ENCODE data around the gene SPAG5. TPM values are rescaled to one million over a fixed set of nuclear protein-coding genes. Genes with fewer than 3 reads are reported as not detected.
"Not testable (repeated sequence)": the region's sequence is repeated elsewhere in the genome, so short reads cannot be mapped to it uniquely, and the experiment has no call there.

The SPAG5 gene
- total RNA-seq, 1 experiment from 2014 or later = 113 TPM

- POLR2A ChIA-PET = interaction anchor here (0.5 to 1.0 kb wide), 7 partner anchors 9 to 1533 kb away, joined by 3 to 9 read pairs (median 4); partner anchors contain the start of genes SDF2, SUPT6H and TNFAIP1
Measured at GRCh38 chr17:28576758-28577465, 21.9 kb downstream of the SPAG5 start, which contains the start of gene ALDOC. TSS of gene ALDOC (minus strand) at chr17:28576895. CDS start at chr17:28575532, 1,363 bp downstream.

GRCh38 chr17:28576016-28576415, 22.8 kb downstream of the SPAG5 start:
- POLR2A ChIA-PET; H3K36me3 ChIP-seq (ENCODE audit: control insufficient read depth, insufficient read depth, low read length); H3K27ac Mint-ChIP-seq (ENCODE audit: unreplicated experiment); H3K27me3 ChIP-seq (replicated peaks; ENCODE audit: control insufficient read depth, insufficient read depth, low read length); H3K27me3 Mint-ChIP-seq (ENCODE audit: insufficient read depth, unreplicated experiment); H3K9me3 Mint-ChIP-seq (ENCODE audit: unreplicated experiment); H3K9me3 ChIP-seq; BruUV-seq (replicated peaks); H3K36me3 Mint-ChIP-seq (ENCODE audit: insufficient read depth, unreplicated experiment); CTCF ChIA-PET; DNase-seq: not testable (repeated sequence)
- Mint-ChIP-seq H3K4me1 (ENCODE audit: low read depth, unreplicated experiment) (peaks cover 20% of the 10 kb centered on the region), H3K4me3 (ENCODE audit: unreplicated experiment) (peak overlapping the region; percentile 61)
- Histone ChIP-seq H3K4me3 (ENCODE audit: low read depth, low read length) (peak overlapping the region; percentile 19), H3K4me1 (peaks cover 24% of the 10 kb centered on the region)
- intact Hi-C loops (cut with micrococcal nuclease; ENCODE audit: unreplicated experiment) = loop anchor here (2.0 to 10.0 kb wide), 3 partner anchors 23 to 241 kb away; partner anchors contain the start of genes IFT20, SPAG5, TNFAIP1 and UNC119

More at GRCh38 chr17:28576758-28577465, 21.9 kb downstream of the SPAG5 start, which contains the start of gene ALDOC:
- H3K36me3 ChIP-seq (ENCODE audit: control insufficient read depth, insufficient read depth, low read length) = peaks cover 4% of the 10 kb centered on the region
- peak within 1 kb of the TSS; percentile 34 for H3K4me3 ChIP-seq (ENCODE audit: low read depth, low read length)
- Mint-ChIP-seq H3K27ac (ENCODE audit: unreplicated experiment) (peak within 1 kb of the TSS; percentile 40), H3K4me3 (ENCODE audit: unreplicated experiment) (peak within 1 kb of the TSS; percentile 61), H3K27me3 (ENCODE audit: insufficient read depth, unreplicated experiment) (no peaks in the 10 kb centered on the region), H3K9me3 (ENCODE audit: unreplicated experiment) (no peaks in the 10 kb centered on the region), H3K4me1 (ENCODE audit: low read depth, unreplicated experiment) (peaks cover 20% of the 10 kb centered on the region), H3K36me3 (ENCODE audit: insufficient read depth, unreplicated experiment) (peaks cover 5% of the 10 kb centered on the region)
- H3K4me1 ChIP-seq = peaks cover 23% of the 10 kb centered on the region
- no peaks in the 10 kb centered on the region for H3K9me3 ChIP-seq
- CTCF ChIA-PET = interaction anchor here (0.6 to 1.0 kb wide), 4 partner anchors 24 to 142 kb away, joined by 3 read pairs; partner anchors contain the start of gene RPL23A
- DNase-seq = peak; percentile 96 to 97
- no peak for TF ChIP-seq CTCF (IDR thresholded peaks at IDR 0.05; ENCODE audit: insufficient read depth in 1 of 2, low read depth in 1 of 2, low read length in 1 of 2, severe bottlenecking in 1 of 2, unreplicated experiment in 1 of 2)
- no TSS peak for BruUV-seq (replicated peaks)
- H3K27me3 ChIP-seq (replicated peaks; ENCODE audit: control insufficient read depth, insufficient read depth, low read length) = no peaks in the 10 kb centered on the region
- intact Hi-C loops (cut with micrococcal nuclease; ENCODE audit: unreplicated experiment) = loop anchor here (2.0 to 10.0 kb wide), 3 partner anchors 22 to 242 kb away; partner anchors contain the start of genes IFT20, SPAG5, TNFAIP1 and UNC119

GRCh38 chr17:28575126-28575795, 23.6 kb downstream of the SPAG5 start:
- no peaks in the 10 kb centered on the region for H3K27me3 Mint-ChIP-seq (ENCODE audit: insufficient read depth, unreplicated experiment)
- no peak for DNase-seq
- H3K27me3 ChIP-seq (replicated peaks; ENCODE audit: control insufficient read depth, insufficient read depth, low read length) = no peaks in the 10 kb centered on the region
- ChIA-PET POLR2A (no interaction called here), CTCF (no interaction called here)
- no peak overlapping the region for H3K4me3 ChIP-seq (ENCODE audit: low read depth, low read length)
- H3K4me3 Mint-ChIP-seq (ENCODE audit: unreplicated experiment) = no peak overlapping the region
- no TSS peak for BruUV-seq (replicated peaks)
- H3K4me1 Mint-ChIP-seq (ENCODE audit: low read depth, unreplicated experiment) = peaks cover 20% of the 10 kb centered on the region
- H3K9me3 ChIP-seq = no peaks in the 10 kb centered on the region
- peaks cover 12% of the 10 kb centered on the region for H3K36me3 Mint-ChIP-seq (ENCODE audit: insufficient read depth, unreplicated experiment)
- peaks cover 4% of the 10 kb centered on the region for H3K36me3 ChIP-seq (ENCODE audit: control insufficient read depth, insufficient read depth, low read length)
- no peak for TF ChIP-seq CTCF (IDR thresholded peaks at IDR 0.05; ENCODE audit: insufficient read depth in 1 of 2, low read depth in 1 of 2, low read length in 1 of 2, severe bottlenecking in 1 of 2, unreplicated experiment in 1 of 2)
- H3K27ac Mint-ChIP-seq (ENCODE audit: unreplicated experiment) = no peak overlapping the region
- no peaks in the 10 kb centered on the region for H3K9me3 Mint-ChIP-seq (ENCODE audit: unreplicated experiment)
- intact Hi-C loops (cut with micrococcal nuclease; ENCODE audit: unreplicated experiment) = loop anchor here (10.0 kb wide), 1 partner anchor 240 kb away; the partner anchor contains the start of genes IFT20 and TNFAIP1
- peaks cover 25% of the 10 kb centered on the region for H3K4me1 ChIP-seq

Measured in Caco-2 (cell line).